ENCODE results near the gene PNISR. TPM values are rescaled to one million over a fixed set of nuclear protein-coding genes. Genes with fewer than 3 reads are reported as not detected.
"Not testable (repeated sequence)": the region's sequence is repeated elsewhere in the genome, so short reads cannot be mapped to it uniquely, and the experiment has no call there.

The PNISR gene, protein sequence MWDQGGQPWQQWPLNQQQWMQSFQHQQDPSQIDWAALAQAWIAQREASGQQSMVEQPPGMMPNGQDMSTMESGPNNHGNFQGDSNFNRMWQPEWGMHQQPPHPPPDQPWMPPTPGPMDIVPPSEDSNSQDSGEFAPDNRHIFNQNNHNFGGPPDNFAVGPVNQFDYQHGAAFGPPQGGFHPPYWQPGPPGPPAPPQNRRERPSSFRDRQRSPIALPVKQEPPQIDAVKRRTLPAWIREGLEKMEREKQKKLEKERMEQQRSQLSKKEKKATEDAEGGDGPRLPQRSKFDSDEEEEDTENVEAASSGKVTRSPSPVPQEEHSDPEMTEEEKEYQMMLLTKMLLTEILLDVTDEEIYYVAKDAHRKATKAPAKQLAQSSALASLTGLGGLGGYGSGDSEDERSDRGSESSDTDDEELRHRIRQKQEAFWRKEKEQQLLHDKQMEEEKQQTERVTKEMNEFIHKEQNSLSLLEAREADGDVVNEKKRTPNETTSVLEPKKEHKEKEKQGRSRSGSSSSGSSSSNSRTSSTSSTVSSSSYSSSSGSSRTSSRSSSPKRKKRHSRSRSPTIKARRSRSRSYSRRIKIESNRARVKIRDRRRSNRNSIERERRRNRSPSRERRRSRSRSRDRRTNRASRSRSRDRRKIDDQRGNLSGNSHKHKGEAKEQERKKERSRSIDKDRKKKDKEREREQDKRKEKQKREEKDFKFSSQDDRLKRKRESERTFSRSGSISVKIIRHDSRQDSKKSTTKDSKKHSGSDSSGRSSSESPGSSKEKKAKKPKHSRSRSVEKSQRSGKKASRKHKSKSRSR
- total RNA-seq (10 to 100 TPM; 20.8 to 59.9 (median 35.8) TPM), polyA plus RNA-seq (10 to 100 TPM; 42.0 to 64.1 TPM)

DNA sequence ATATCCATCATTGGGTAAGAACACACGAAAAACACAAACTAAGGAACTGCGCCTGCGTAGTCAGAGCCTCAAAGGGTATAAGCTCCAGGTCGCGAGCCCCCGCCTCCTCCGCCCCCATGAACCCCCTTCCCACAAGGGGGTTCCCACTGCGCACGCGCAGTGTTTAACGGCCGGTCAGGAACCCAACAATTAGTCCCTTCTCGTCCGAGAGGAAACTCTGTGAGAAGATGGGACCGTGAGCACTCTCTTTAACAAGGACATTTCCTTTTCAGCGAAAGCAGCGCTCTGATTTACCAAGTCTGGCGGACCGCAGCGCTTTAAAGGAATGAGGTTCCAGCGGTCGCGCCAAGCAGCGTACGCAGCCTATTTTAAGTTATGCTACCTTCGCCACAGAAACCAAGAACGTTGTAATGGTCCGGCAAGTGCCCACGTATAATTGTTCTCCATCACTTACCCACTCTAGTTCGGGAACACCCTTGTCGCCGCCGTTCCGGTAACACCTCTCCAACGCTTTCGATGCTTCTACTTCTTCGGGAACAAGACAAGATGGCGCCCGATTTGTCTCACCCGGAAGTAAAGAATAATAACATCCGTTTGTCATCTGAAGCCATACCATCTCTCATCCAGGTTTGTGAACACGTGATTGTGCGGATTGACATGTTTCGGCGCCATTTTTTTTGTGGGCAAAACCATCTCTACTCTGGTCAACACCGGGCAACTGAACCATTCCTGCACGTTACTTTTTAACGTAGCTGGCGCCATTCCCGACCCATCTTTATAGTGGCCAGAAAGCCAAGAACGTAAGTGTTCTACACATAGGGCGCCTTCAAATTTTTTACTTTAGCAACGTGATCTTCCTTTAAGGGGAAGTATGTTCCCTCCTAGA is at the start of gene PNISR:
Gene PNISR (minus strand): TSS at position 548 of the 886 bp plus-strand sequence. CDS start 10,649 bp downstream, outside the sequence.
- DNase-seq: peak; percentile 74 to 93 (median 89)
- intact Hi-C loops (cut with DNase I): no loop called here
- Histone ChIP-seq H3K4me3 (peak within 1 kb of the TSS; percentile 45 to 64 (median 54)), H3K36me3 (no peaks in the 10 kb centered on the region), H3K4me1 (peaks cover 20 to 44% (median 33%) of the 10 kb centered on the region in 3 donors), H3K27me3 (no peaks in the 10 kb centered on the region), H3K9me3 (no peaks in the 10 kb centered on the region), H3K27ac (peak within 1 kb of the TSS; percentile 70 to 98 (median 95))
- peak; percentile 88 for FAIRE-seq
- ATAC-seq: peak; percentile 93 to 97 (median 94)
- WGBS, 2 donors: 0 to 1% methylated on average over 53 of the region's 53 CpGs
- TF ChIP-seq, protein P1, sequence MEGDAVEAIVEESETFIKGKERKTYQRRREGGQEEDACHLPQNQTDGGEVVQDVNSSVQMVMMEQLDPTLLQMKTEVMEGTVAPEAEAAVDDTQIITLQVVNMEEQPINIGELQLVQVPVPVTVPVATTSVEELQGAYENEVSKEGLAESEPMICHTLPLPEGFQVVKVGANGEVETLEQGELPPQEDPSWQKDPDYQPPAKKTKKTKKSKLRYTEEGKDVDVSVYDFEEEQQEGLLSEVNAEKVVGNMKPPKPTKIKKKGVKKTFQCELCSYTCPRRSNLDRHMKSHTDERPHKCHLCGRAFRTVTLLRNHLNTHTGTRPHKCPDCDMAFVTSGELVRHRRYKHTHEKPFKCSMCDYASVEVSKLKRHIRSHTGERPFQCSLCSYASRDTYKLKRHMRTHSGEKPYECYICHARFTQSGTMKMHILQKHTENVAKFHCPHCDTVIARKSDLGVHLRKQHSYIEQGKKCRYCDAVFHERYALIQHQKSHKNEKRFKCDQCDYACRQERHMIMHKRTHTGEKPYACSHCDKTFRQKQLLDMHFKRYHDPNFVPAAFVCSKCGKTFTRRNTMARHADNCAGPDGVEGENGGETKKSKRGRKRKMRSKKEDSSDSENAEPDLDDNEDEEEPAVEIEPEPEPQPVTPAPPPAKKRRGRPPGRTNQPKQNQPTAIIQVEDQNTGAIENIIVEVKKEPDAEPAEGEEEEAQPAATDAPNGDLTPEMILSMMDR (IDR thresholded peaks at IDR 0.05): no peak

DNA sequence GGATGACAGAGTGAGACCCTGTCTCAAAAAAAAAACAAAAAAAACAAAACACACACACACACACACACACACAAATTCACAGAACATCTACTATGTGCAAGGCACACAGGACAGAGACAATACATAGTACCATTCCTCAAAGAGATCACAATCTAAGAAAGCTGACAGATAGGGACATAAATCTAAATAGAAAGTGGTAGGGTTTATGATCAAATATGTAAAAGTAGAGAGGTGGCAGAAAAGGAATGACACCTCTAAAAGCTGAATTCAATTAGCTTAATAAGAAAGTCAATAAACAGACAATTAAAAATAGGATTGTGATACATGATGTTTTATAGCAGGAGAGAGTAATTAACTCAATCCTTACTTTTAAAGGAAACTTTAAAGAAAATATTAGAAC is 48.6 kb upstream of the PNISR start:
- FAIRE-seq: no peak
- Histone ChIP-seq H3K27ac (no peak overlapping the region), H3K27me3 (no peaks in the 10 kb centered on the region), H3K9me3 (no peaks in the 10 kb centered on the region), H3K36me3 (no peaks in the 10 kb centered on the region), H3K4me3 (no peak overlapping the region), H3K4me1 (peaks cover 0 to 3% (median 0%) of the 10 kb centered on the region in 3 donors)
- intact Hi-C loops (cut with DNase I): no loop called here
- ATAC-seq: no peak
- TF ChIP-seq, protein P1 (IDR thresholded peaks at IDR 0.05): no peak
- no peak for DNase-seq

DNA sequence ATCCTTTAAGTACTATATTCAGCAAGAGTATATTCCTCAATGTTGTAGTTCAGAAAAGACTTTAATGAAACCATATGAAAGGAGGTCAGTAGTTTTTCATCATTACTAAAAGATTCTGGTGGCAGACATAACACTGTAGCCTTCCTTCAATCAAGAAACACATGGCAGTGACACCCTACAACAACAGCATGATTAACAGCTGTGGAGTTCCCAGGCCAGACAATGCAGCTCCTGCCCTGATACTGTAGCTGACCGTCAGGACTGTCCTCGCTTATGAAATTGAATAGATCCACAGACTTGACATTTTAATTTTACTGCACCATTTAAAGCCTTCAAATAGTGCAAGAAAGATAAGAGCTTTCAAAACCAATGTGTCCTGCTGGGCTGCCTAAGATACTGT is 46.5 kb upstream of the PNISR start:
- 36 to 39% methylated on average over 2 of the region's 2 CpGs for WGBS, 2 donors
- FAIRE-seq (no peak), ATAC-seq (peak; percentile 64 to 92 (median 85))

DNA sequence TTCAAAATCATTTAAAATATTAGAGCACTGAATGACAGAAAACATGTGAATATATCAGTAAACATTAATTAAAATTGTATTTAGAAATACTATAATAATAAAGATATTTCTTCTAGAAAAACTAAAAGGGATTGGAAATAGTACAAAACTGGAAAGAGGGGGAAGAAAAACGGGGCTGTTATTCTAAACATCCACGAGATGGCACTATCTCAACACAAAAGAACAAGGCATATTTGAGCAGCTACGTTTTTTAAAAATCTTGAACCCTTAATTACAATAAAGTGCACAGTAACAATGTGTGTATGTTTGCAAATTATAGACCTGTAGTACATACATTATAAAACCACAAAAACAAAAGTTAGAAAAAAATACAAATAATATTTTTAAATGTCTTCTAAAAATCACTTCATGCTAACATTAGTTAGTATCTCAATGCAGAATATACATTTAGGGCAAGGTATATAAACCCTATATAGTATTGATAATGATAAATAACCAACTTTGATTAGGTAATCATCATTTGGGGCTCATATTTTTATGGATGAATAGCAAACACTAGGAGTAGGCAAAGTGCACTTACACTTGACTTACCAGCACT is 42.5 kb upstream of the PNISR start:
- 1 to 3% methylated on average over 3 of the region's 3 CpGs for WGBS, 2 donors

More for the DNA sequence above, 46.5 kb upstream of the PNISR start:
- peak in 4 of 6 donors; percentile 11 to 40 (median 26) for DNase-seq
- H3K27me3 ChIP-seq: no peaks in the 10 kb centered on the region
- H3K27ac ChIP-seq: no peak overlapping the region
- intact Hi-C loops (cut with DNase I): no loop called here
- H3K4me3 ChIP-seq: no peak overlapping the region
- H3K4me1 ChIP-seq: peaks cover 0 to 3% (median 0%) of the 10 kb centered on the region in 3 donors
- no peaks in the 10 kb centered on the region for H3K9me3 ChIP-seq
- no peaks in the 10 kb centered on the region for H3K36me3 ChIP-seq
- TF ChIP-seq, protein P1 (IDR thresholded peaks at IDR 0.05): no peak

DNA sequence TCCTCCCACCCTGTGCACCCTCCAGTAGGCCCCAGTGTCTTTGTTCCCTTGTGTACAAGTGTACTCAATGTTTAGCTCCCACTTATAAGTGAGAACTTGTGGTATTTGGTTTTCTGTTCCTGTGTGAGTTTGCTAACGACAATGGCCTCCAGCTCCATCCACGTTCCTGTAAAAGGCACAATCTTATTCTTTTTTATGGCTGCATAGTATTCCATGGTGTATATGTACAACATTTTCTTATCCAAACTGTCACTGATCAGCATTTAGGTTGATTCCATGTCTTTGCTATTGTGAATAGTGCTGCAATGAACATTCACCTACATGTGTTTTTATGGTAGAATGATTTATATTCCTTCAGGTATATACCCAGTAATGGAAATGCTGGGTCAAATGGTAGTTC is 34.0 kb upstream of the PNISR start:
- intact Hi-C loops (cut with DNase I); ATAC-seq; H3K4me1 ChIP-seq; H3K36me3 ChIP-seq; H3K9me3 ChIP-seq; DNase-seq; H3K27ac ChIP-seq; H3K4me3 ChIP-seq; FAIRE-seq; H3K27me3 ChIP-seq: not testable (repeated sequence)
- 95 to 96% methylated on average over 2 of the region's 2 CpGs for WGBS, 2 donors

More for the DNA sequence above, 42.5 kb upstream of the PNISR start:
- H3K36me3 ChIP-seq: no peaks in the 10 kb centered on the region
- ATAC-seq (peak in 2 of 4 donors; percentile 57 to 66), FAIRE-seq (peak; percentile 96), DNase-seq (no peak)
- H3K4me1 ChIP-seq: peaks cover 0 to 3% (median 0%) of the 10 kb centered on the region in 3 donors
- TF ChIP-seq, protein P1 (IDR thresholded peaks at IDR 0.05): peak in 3 of 4 donors; percentile 20 to 55 (median 33)
- H3K27ac ChIP-seq: no peak overlapping the region
- H3K27me3 ChIP-seq: no peaks in the 10 kb centered on the region
- H3K9me3 ChIP-seq: no peaks in the 10 kb centered on the region
- no peak overlapping the region for H3K4me3 ChIP-seq
- intact Hi-C loops (cut with DNase I): loop anchor here in 1 of 3 donors (5.0 kb wide), 1 partner anchor 280 kb away; no protein-coding TSS in a partner anchor

All from pancreas (tissue), 10 donors.